NAMALWA (cell line): ENCODE results near the gene MTREX.

Experiments
- DNase-seq: peaks from one replicate; pipeline ENCODE4 v3.0.0-alpha.2; 2015; ENCODE audit warnings: low spot score

MTREX gene

DNA sequence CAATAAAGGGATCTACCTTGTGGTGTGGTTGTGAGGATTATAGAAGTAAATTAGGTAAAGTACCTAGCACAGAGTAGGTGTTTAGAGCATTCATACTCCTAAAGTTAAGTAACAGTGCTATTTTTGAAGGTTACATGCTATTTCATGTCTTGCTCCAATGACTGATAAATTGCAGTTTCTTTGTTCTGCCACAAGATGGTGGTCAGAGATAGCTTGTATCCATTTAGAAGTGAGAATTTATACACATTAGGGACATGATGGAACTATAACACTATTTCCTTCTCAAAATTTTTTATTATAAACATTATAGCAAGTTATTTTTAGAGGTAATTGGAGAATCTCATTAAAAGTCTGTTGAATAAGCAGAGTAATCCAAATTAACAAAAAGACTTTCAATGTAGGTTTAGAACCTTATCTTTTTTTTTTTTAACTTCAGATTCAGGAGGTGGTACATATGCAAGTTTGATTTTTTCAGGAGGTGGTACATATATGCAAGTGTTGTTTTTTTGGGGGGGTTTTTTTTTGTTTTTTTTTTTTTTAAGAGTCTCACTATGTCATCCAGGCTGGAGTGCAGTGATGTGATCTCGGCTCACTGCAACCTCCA lies 17.1 kb downstream of the MTREX start:
- DNase-seq, result peak; percentile 52

DNA sequence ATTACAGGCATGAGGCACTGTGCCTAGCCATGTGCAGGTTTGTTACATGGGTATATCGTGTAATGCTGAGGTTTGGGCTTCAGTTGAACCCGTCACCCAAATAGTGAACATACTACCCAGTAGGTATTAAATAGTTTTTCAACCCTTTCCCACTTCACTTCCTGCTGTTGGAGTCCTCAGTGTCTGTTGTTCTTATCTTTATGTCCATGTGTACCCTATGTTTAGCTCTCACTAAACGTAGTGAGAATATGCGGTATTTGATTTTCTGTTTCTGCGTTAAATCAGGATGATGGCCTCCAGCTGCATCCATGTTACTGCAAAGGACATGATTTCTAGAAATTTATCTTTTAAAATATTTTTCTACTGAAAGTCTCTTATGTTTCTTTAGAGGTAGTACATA lies 17.8 kb downstream of the MTREX start:
- no peak for DNase-seq

DNA sequence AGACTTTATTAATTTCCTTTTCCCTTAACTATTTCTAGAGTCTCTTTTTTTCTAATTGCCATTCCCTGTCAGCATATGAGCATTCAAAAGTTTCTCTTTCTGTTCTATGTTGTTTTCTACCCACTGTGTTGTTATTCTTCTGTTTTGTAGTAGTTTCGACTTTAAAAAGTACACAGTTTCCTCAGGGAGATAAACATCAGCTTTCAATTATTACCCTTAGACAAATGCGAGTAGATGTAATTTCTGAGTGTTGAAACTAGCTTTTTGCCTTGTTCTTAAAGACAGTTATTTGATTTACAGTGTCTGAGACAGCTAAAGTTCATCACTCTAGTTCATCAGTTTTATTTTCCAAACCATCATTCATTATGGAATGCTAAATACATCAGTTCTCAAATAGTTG lies 19.5 kb downstream of the MTREX start:
- no peak for DNase-seq

DNA sequence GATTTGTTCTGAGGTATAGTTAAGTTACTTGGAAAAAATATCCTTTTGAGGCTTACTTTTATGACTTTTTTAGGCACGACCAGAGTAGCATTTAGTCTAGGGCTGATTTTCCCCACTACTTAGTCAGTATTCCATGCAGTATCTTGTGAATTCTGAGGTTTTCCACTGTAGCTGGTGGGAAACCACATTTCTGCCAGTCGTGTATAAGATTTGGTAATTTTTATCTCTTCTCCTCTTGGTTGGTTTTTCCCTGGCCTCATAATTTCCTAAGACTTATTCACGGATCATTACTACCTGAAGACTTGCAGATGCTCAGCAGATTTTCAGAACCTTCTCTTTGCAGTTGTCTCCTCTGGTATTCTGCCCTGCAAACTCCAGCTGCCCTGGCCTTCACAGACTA lies 23.5 kb downstream of the MTREX start:
- DNase-seq, result no peak

DNA sequence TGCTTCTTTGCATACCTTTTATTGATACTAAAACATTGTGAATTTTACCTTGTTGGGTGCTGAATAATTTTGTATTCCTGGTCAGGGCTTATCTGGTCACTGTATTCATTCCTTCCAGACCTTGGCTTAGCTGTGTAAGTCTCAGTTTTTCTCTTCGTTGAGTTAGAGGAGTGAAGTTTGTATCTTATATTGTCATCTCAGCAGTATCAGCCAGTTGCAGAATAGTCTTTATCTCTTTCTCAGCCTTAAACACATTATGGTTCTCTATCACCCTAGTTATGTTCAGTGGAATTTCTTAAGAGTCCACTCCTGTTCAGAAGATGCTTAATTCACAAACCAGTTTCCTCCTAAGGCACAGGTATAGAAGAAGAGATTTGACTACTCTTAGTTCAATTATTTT lies 25.2 kb downstream of the MTREX start:
- no peak for DNase-seq

DNA sequence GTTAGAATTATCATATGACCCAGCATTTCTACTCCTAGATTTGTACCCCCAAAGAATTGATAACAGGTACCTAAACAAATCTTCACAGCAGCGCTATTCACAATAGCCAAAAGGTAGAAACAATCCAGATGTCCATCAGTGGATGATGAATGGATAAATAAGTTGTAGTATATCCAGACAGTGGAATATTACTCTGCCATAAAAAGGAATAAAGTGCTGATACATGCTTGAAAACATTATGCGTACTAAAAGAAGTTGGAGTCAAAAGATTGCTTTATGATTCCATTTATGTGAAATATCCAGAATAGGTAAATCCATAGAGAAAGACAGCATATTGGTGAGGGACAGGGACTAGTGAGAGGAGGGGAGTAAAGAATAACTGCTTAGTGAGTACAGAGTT lies 26.0 kb downstream of the MTREX start:
- no peak for DNase-seq

DNA sequence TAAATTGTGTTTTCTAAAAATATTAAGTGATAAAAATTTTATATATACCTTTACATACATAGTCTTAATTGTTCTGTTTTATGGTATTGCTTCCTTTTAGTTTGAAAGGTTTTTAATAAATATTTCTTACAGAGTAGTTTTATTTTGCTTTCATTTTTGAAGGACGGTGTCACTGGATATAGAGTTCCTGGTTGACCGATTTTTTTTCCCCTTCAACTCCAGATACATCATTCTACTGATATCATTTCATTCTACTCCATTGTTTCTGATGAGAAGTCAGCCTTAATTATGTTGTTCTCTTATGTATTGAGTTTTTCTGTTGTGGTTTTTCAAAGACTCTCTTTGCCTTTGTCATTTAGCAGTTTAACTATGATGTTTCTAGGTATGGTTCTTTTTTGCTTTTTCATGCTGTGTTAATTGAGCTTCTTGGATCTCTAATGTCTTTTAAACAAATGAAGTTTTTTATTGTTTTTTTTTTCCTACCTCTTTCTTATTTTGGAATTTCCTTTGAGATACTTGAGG lies 30.4 kb downstream of the MTREX start:
- DNase-seq, result no peak

DNA sequence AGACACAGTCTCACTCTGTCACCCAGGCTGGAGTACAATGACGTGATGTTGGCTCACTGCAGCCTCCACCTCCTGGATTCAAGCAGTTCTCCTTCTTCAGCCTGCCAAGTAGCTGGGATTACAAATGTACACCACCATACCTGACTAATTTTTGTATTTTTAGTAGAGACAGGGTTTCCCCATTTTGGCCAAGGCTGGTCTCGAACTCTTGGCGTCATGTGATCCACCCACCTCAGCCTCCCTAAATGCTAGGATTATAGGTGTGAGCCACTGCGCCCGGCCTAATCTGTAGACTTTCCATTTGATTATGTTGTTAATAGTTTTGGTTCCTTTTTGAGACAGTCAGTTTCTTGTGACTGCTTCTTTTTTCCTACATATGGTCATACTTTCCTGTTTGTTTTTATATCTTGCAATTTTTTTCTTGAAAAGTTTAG lies 31.0 kb downstream of the MTREX start:
- no peak for DNase-seq

DNA sequence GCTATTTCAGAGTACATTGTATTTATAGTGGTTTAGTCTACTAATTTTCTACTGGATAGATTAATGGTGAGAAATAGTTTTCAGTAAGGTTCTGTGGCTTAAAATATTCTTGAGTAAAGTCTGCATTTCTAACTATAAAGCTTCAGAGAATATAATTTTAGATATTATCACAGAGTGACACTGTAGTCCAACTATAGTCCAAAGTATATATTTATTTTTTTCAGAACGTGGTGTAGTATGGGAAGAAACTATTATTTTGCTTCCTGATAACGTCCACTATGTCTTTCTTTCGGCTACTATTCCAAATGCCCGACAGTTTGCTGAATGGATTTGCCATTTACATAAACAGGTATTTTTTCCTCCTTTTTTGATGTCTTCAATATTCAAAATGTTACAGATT lies 35.3 kb downstream of the MTREX start:
- DNase-seq, result no peak

DNA sequence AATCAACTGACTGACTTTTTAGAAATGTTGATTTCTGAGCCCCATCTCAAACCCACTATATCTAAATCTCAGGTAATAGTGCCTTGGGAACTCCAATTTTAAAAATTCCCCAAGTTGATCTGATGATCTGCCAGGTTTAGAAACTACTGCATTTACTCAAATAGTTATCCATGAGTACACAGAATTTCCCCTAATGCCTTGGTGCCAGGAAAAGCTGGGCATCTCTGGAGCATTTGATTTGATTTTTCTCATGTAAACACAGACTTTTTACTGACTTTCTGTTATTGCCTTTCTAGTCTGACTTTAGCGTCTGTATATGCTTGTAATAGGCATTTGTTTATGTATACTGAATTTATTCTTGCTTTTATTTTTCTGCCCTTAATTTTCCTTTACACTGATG lies 35.8 kb downstream of the MTREX start:
- no peak for DNase-seq

DNA sequence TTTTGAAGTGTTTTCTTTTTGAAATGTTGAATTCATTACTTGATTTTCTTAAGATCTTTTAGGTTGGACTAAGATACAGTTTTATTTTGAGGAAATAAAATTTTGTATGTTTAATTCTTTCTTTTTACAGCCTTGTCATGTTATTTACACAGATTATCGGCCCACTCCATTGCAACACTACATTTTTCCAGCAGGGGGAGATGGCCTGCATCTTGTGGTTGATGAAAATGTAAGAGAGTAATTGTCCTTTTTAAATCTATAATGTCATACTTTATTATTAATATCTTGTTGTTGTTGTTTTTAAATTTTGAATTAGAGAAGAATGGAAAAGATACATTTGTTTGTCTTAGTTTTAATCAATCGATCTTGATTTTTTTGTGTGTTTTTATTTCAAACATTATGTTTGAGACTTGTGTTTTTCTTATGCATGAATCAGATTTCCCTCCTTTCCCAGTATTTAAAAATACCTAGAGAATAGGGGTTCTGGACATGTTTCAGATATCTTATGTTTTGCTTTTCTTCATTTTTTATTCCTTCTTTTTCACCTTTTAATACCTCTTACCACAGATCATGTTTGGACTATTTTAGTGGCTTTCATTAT lies 36.7 kb downstream of the MTREX start:
- DNase-seq, result peak; percentile 59

DNA sequence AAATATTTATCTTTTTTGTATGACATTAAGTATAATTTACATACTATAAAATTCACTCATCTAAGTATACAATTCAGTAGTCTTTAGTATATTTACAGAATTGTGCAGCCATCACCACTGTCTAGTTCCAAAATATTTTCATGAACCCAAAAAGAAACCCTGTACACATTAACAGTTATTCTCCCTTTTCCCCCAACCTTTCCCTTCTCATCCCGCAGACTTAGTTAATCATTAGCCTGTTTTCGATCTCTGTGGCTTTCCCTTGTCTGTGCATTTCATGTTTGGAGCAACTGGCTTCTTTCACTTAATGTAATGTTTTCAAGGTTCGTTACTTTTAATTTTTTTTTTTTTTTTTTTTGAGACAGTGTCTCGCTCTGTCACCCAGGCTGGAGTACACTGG lies 37.5 kb downstream of the MTREX start:
- no peak for DNase-seq

DNA sequence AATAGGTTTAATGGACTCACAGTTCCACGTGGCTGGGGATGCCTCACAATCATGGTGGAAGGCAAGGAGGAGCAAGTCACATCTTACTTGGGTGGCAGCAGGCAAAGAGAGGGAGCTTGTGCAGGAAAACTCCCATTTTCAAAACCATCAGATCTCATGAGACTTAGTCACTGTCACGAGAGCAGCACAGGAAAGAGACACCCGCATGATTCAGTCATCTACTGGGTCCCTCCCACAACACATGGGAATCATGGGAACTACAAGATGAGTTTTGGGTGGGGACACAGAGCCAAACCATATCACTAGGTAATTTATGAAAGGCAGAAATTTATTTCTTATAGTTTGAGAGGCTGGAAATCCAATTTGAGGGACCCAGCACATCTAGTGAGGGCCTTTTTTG lies 40.0 kb downstream of the MTREX start:
- DNase-seq, result no peak

DNA sequence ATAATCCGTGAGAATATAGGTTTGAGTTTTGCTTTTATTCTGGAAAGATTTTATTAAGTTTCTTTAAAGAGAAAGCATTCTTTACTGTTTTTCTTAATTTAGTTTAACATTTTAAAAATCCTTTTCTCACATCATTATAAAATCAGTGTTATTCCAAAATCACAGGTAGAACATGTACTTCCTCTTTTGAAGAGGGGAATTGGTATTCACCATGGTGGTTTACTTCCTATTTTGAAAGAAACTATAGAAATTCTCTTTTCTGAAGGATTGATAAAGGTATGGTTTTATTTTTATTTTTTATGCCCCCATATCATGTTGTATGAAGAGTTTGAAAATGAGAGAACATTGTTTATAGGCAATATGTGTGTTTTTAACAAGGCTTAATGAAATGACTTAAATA lies 43.0 kb downstream of the MTREX start:
- DNase-seq, result no peak

DNA sequence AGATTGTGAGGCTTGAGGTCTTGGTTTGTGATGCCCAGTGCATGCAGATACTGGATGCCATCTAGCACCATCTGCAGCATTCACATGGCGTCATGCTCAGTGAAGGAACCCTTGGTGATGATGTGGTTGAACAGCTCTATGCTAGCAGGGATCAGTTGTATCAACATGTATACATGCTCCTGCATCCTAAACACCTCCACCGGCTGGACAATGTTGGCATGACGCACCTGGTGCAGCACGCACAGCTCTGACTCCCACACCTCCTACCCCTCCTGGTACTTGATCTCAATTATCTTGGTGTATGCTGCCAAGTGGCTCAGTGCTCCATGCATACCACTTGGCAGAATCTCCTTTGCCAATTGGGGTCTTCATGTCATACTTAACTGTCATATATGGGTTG lies 49.1 kb downstream of the MTREX start:
- no peak for DNase-seq

DNA sequence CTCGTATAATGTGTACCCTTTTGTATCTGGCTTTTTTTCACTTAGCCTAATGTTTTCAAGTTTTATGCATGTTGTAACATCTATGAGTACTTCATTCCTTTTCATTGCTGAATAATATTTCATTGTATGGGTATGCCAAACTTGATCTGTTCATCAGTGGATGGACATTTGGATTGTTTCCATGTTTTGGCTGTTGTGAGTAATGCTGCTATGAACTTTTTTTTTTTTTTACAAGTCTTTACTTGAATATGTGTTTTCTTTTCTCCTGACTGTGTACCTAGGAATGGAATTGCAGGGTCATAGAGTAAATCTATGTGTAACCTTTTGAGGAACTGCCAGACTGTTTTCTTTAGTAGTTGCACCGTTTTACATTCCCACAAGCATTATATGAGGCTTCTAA lies 52.4 kb downstream of the MTREX start:
- DNase-seq, result no peak

DNA sequence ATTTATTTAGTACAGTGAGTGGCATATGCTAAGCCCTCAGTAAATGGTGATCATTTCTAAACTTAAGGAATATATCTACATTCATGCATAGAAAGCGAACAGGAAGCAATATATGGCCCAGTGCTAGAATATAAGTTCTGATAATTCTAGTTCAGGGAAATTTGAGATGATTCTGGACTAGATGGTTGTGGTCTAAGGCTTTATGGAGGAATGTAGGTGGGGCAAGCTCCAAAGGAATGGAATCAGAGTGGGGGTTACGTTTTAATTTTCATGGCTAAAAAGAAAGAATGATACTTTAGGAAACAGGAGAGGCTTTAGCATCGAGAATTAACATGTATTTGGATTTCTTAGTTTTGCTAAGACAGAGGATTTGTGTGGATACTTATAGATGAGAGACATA lies 56.1 kb downstream of the MTREX start:
- no peak for DNase-seq

DNA sequence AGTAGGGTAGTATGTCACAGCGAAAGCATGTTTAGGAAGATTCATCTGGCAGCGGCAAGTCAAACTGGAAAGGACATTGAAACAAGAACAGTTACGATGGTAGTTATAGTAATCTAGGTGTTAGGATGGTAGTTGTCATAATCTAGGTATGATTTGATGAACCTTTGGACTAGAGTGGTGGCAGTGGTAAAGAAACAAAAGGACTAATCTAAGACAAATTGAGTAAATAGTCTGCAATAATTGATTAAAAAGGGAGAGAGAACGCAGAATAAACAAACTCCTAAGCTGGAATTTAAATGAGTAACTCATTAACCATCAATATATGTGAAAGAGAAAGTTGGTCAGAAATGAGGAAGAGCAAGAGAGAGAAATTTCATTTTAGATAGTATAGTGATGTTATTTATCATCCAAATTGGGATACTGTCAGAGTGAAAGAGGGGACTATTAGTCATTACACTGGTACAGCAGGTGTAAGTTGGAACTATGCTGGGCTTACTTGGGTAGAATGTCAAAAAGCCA lies 56.8 kb downstream of the MTREX start:
- DNase-seq, result no peak

DNA sequence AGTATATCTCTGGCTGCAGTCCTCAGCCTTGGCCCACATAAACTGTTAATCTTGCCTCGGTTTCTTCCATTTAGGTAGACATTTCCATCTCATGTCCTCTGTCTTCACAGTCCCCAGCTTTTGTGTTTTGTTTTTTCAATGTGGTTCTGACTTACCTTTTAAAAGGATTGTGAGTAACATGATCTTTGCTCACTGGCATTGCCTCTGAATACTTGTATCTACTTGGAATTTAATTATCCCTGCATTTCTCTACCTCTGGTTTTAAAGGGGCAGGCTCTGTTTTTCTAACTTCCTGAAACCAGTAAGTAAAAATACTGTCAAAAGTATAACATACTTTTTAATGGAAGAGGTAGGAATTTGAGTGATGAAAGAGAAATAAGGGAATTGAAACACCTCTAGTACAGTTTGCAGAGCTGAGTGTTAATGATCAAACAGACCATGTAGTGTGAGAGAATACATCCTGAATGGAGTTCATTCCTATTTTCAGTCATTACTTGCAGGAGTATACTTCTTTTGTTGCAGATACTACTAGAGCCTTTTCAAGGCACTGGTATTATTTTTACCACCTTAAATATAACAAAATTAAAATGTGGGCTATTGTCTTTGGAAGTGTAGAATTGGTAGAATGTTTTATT lies 62.6 kb downstream of the MTREX start:
- no peak for DNase-seq

DNA sequence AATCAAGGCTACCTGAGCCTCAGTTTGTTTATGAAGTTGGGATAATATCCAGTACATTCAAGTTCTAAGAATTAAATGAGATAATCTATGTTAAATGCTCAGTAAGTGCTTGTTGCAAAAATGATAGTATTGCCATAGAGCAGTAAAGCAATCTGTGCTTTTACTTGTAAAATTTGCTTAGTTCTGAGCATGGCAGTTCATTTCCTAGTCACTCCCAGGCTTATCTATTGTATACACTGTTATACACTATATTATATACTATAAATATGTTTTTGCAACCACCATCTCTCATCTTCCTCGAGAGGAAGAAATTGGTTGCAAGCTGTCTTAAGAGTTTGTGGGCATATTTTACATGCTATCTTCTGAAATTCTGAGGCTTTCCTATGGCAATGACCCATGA lies 63.4 kb downstream of the MTREX start:
- DNase-seq, result no peak

DNA sequence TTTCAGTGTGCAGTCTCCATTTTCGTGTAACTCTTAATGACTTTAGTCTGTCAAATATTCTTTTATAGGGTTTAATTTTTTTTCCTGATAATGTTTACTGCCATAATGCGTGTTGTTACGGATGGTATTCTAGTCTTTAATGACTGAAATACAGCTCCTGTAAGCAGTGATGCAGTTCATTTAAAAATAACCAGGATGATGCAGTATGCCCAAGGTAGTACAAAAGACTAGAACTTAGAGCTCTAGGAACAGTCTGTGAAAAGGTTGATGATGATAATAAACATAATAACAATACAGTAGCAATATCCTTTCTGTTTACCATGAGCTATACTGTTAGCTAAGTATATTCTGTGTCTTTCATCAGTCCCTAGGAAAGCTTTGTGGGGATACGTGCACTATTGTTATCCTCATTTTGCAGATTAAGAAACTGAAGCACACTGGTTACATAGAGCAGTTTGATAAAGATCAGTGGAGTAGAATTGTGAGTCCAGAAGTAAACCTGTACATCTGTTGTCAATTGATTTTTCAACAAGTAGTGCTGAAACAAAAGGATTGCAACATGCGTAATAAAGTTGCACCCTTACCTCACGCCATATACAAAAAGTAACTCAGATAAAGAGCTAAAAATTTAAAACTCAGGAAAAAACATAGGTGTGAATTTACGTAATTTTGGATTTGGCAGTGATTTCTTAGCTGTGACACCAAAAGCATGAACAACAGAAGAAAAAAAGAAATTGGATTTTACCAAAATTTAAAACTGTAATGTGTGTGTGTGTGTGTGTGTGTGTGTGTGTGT lies 64.5 kb downstream of the MTREX start:
- DNase-seq, result no peak

DNA sequence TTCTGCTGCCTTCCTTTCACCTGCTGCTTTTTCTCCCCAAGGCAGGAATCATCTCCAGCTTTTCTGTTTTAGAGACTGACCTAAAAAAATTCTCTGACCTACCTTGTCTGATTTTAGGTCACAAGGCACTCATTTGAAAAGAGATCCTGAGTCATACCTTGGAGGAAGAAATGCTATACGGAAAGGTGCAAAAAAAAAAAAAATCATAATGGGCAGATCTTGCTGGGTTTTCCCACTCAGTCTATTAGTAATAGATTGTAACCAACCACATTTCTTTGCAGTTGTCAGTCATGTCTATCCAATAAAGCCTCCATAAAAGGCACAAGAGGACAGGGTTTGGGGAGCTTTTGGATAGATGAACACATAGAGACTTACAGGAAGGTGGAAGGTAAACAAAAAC lies 70.0 kb downstream of the MTREX start:
- no peak for DNase-seq

DNA sequence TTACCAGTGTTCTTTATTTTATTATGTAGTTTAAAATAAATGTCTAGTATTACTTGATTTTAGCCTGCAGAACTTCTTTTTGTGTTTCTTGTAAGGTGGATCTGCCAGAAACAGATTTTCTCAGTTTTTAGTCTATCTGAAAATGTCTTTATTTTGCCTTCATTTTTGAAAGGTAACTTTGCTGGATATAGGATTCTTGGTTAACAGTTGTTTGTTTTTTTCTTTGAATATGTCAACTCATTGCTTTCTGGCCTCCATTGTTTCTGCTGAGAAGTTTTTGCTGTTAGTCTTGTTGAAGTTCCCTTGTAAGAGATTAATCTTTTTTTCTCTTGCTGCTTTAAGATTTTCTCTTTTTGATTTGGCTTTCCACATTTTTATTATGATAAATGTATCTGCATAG lies 75.5 kb downstream of the MTREX start:
- DNase-seq, result no peak
